ENCODE results near the gene RBM38.

Gene RBM38

DNA sequence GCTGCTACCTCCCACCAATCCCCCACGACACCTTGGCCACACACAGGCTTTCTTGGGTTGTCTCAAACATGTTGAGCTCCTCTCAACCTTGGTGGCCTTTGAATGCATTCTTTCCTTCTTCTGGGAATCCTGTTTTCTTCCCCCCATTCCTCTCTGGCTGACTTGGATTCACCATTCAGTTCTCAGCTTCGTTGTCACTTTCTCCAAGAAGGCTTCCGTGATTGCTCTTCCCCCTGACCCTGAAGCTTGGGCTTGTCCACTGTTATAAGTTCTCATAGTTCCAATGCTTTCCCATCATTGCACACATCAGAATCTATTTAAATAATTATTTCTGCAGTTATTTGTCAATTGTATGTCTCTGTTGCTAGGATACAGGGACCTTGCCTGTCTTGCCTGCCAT lies 64.2 kb downstream of the RBM38 start:
- DNase-seq (ENCODE audit: low read depth) = no peak

GRCh38 chr20:57456116-57456515 lies 64.9 kb downstream of the RBM38 start:
- DNase-seq (ENCODE audit: low read depth) = no peak

DNA sequence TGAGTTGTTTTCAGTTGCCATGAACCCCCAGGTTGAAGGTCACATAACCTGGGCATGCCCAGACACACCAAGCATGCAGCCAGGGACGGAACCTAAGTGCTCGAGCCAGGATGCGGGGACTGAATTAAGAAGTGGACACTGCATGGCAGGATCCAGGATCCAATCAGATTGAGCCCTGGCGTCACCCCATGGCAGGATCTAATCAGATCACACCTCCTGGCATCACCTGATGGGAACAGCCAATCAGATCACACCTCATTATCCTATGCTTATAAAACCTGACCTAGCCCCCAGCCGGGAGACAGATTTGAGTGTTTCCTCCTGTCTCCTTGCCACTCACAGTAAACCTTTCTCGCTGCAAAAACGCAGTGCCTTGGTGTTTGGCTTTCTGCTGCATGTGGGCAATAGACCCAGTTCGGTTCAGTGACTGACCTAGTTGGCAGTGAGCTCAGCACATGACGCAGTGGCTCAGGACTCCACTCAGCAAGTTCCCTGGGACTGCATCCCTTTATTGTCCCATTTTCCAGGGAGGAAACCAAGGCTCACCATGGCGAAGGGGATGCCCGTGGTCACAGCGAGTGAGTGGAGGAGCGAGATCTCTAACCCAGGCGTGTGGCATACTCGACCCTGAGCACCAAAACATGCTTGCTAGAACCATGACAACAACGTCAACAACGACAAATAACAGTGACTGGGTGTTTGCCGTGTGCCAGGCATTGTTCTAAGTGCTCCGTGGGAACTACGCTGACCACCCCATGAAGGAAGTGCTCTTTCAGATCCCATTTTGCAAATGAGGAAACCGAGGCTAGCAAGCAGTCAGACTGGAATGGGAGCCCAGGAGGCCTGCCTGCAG lies 66.3 kb downstream of the RBM38 start:
- DNase-seq (ENCODE audit: low read depth) = no peak

DNA sequence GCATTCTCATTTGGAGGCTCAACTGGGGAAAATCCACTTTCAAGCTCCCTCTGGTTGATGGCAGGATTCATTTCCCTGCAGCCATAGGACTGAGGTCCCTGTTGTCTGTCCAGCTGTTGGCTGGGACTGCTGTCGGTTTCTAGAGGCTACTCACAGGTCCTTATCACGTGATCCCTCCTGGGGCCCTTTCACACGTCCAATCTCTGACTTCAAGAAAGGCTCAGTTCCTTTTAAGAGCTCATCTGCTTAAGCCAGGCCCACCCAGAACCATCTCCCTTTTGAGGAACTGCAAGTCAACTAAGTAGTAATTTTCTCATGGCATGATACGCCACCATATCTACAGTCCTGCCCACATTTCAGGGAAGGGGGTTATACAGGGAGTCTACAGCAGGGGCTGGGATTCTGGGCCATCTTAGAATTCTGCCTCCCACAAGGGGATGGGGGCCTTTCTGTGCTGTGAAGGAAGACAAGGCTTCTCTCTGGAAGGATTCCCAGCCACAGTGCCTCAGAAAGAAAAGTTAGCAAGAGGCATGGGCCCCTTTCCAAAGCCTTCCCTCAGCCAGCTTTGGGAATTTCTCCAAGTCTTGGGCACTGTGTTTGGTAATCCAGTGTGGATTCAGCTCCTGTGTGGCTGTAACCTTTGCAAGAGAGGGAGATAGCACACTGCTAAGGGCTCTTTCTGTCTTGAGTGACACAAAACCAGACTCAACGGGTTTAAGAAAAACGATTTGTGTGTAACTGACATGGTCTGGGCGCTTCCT lies 67.4 kb downstream of the RBM38 start:
- no peak for DNase-seq (ENCODE audit: low read depth)

Measured in stimulated activated CD8-positive, alpha-beta memory T cell treated with anti-CD3 and anti-CD28 coated beads, Interleukin-4, amount 100 ng/mL, for 24 hours (primary cell).